ENCODE measurements around the gene CNST.
A peak's percentile ranks its signal among the peaks of the same experiment; 100 is the strongest.

CNST gene, protein sequence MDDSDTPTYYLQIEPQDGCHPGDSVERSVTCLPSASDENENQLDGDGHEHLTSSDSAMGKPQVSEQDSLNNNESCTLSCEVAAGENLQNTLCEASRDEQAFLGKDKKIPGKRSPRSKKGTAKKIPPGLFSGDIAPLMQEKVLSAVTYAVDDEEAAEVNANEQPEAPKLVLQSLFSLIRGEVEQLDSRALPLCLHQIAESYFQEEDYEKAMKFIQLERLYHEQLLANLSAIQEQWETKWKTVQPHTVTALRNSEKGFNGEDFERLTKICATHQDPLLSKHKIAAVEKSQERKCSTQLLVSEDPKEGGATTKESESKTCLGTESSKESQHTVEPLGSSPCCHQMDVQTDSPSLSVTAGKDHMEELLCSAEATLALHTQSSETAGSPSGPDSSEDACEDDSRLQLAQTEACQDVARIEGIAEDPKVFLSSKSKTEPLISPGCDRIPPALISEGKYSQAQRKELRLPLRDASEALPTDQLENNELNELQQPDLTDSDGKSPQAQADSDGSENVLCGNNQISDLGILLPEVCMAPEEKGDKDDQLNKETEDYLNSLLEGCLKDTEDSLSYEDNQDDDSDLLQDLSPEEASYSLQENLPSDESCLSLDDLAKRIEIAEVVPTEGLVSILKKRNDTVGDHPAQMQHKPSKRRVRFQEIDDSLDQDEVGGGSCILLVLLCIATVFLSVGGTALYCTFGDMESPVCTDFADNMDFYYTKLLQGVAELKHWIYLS

DNA sequence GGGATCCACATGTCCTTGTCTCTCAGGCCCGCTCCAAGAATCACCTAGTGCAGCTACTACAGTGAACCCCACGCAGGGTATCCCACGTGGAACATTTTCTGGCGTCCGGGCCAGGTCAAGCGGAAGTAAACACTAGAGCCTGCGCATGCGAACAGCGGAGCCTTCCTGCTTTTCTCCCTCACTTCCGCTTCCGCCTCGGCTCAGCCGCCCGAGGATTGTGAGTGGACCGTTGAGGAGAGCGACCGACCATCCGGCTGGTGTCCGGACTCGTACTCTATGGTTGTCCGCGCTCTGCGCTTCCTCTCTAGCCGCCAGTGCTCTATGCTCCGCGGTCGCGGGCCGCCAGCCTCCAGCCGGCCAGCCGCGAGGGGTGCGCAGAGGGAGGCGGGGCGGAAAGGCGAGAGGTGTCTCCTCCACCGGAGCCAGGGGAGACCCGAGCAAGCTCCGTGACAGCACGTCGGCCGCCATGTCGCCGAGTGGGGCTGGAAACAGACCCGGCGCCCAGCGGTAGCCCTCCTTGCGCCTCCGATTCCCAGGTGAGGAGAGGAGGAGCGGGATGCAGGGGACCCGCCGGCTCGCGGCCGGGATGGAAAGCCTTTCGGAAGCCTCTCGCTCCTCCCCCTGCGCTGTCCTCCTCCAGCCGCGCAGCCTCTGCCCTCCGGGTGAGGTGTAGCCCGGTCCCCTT, at the start of gene CNST, which contains the start of gene TFB2M:
Gene CNST (plus strand): TSS at position 329 of the 685 bp plus-strand sequence. CDS start 25,107 bp downstream, outside the sequence.
Gene TFB2M (minus strand): TSS at position 134 of the 685 bp plus-strand sequence. CDS start 123 bp downstream, at position 11.
- DNase-seq (ENCODE audit: low read depth), result peak; percentile 89

DNA sequence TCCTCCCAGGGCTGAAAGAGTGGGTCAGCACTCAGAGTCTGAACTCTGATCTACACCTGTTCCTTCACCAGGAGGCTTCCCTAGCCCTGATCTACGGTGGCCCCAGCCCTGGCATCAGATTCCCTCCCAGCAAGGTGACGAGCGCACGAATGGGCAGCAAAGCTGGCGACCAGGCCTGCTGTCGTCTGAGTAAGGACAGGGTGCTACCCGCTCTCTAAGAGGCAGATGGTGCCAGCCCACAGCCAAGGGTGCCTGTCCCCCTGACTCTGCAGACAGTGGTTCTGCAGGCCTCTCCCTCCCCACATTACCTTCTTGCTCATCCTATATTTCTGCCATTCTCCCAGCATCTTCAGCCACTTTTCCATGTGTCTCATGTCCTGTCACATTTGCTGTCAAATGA, 48.9 kb upstream of the CNST start:
- DNase-seq (ENCODE audit: low read depth), result no peak

- no peak for DNase-seq (ENCODE audit: low read depth)
These were observed 47.6 kb upstream of the CNST start for GRCh38 chr1:246518456-246519205.

DNA sequence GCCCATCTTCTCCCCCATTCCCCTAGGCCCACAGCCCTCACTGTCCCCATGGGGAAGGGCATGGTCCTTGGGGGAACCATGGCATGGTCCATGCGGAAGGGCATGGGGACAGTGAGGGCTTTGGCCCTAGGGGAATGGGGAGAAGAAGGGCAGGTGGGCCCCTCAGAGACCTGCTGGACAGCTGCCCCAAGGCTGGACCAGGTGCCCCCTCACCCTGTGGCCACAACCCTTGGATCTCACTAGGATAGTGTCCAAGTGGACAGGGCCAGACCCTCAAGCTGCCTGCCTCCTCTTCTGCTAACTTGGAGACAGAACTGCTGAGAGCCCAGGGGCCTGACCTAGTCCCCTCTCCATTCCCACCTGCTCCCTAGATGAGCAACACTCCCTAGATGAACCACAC, 46.7 kb upstream of the CNST start:
- no peak for DNase-seq (ENCODE audit: low read depth)

DNA sequence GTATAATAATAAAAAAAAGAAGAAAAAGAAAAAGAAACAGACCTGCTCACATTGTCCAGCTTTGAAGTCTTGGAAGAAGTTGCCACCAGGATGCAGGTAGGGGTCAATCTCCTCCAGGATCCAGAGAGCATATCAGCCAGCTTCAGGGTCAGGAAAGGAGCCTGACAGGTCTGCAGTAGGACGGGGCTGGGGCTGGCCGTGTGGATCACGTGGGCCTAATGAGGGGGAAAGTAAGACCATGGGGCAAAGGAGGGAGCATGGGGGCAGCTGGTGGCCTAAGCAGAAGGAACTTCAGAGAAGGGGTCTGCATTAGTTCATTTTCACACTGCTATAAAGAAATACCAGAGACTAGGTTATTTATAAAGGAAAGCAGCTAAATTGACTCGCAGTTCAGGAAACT, 39.9 kb upstream of the CNST start:
- DNase-seq (ENCODE audit: low read depth), result no peak

DNA sequence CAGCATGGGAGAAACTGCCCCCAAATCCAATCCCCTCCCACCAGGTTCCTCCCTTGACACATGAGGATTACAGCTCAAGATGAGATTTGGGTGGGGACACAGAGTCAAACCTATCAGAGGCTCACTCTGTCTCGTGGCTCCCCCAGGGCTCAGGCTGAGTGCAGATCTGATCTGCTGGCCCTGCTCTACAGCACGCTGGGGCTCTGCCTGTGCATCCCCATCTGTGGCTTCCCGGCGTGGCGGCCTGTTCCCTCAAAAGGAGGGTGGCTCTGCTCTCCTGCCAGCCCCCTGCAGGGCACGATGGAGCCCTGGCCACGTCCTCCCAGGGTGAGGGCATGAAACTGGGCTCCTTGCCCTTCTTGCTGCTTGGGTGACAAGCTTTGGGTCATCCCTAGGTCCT, 39.3 kb upstream of the CNST start:
- DNase-seq (ENCODE audit: low read depth), result no peak

GRCh38 chr1:246527402-246528088, 38.7 kb upstream of the CNST start:
- DNase-seq (ENCODE audit: low read depth), result no peak

GRCh38 chr1:246528933-246529731, 37.1 kb upstream of the CNST start:
- DNase-seq (ENCODE audit: low read depth), result no peak

DNA sequence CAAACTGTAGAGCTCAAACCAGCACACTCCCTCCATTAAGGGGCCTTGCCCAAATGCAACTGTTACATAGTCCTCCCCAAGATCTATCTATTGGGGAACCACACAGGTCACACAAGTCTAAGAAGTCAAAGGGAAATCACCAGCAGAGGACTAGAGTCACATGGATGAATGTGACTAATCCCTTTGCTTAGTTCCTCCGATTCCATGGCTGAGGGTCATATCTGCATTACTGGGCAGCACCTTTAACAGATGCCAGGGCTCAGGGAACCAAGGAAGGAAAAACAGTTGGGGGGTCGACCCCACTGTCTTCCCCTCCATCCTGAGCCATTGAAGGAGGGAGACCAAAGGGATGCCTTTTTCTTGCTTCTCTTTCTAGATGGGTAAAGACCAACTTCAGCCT, 35.8 kb upstream of the CNST start:
- no peak for DNase-seq (ENCODE audit: low read depth)

- no peak for DNase-seq (ENCODE audit: low read depth)
These were observed 33.7 kb upstream of the CNST start for GRCh38 chr1:246532519-246532918.

- DNase-seq (ENCODE audit: low read depth), result no peak
These were observed 32.8 kb upstream of the CNST start for GRCh38 chr1:246533371-246533905.

DNA sequence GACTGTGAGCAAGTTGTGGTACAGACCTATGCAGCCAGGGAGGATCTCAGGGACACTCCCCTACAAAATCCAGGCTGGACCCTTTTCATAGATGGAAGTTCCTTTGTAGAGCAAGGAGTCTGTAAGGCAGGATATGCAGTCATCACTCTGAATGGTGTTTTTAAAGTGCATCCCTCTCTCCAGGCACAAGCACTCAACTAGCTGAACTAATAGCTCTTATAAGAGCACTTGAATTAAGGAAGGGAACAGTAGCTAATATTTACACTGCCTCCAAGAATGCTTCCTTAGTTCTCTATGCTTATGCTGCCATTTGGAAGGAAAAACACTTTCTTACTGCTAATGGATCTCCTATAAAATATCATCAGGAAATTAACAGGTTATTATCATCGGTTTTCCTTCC, 32.1 kb upstream of the CNST start:
- DNase-seq (ENCODE audit: low read depth), result no peak

DNA sequence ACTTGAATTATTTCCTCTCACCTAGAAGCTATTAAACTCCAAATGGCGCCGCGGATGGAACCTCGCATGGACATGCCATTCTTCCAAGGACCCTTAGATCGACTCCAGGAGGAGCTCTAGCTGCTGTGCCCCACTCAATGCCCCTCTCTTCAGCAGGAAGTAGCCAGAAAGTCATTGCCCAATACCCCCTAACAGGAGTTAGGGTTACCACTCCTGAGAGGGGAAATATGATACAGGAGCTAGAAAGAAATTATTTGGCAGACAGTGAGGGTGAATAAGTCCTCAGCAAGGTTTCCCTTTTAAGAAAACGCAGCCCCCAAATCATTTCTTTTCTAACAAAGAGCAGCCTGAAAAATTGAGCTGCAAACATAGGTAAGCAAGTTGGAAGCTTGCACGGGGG, 28.8 kb upstream of the CNST start:
- no peak for DNase-seq (ENCODE audit: low read depth)

DNA sequence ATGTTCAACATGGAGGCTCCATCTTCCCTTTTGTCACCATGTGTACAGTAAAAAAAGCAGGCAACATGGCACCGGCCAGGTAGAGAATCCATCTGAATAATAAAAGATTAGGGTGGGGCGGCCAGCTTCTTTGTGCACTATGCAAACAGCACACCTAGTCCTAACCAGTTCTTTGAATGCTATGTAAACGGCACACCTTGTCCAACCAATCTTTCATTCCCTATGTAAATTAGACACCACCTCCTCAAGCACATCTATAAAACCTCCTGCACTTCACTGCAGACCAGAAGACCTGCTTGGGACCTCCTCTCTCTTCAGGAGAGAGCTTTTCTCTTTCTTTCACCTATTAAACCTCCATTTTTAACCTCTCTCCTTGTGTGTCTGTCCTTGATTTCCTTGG, 28.4 kb upstream of the CNST start:
- no peak for DNase-seq (ENCODE audit: low read depth)

- DNase-seq (ENCODE audit: low read depth), result no peak
These were observed 25.3 kb upstream of the CNST start for GRCh38 chr1:246540738-246541491.

DNA sequence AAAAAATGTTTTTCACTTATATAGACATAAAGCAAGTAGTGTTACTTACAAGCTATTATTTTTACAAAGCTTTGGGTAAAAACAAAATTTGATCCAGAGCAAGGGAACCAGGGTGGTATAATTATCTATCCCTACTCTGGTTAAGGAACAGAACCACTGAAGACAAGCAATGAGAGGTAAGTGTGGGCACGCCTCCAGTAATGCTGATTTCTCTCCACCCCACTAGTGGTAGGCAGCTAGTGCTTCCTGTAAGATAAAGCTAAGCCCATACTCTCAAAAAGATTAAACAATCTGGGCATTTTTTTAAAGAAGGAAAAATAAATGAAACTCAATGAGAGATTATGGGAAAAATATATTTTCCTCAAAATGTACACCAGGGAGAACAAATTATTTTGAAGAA, 22.3 kb upstream of the CNST start:
- DNase-seq (ENCODE audit: low read depth), result no peak

- no peak for DNase-seq (ENCODE audit: low read depth)
These were observed 16.6 kb upstream of the CNST start for GRCh38 chr1:246549665-246550064.

DNA sequence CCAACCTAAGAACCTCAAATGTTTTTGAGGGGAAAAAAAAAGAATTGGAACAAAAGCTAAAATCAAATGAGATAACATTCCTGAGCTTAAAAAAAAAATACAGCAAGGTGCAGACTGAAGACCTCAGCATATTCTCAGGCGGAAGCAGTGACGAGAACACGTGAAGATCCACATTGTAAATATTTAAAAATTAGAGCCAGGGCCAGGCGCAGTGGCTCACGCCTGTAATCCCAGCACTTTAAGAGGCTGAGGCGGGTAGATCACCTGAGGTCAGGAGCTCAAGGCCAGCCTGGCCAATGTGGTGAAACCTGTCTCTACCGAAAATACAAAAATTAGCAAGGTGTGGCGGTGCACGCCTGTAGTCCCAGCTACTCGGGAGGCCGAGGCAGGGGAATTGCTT, 15.9 kb upstream of the CNST start:
- DNase-seq (ENCODE audit: low read depth), result no peak

DNA sequence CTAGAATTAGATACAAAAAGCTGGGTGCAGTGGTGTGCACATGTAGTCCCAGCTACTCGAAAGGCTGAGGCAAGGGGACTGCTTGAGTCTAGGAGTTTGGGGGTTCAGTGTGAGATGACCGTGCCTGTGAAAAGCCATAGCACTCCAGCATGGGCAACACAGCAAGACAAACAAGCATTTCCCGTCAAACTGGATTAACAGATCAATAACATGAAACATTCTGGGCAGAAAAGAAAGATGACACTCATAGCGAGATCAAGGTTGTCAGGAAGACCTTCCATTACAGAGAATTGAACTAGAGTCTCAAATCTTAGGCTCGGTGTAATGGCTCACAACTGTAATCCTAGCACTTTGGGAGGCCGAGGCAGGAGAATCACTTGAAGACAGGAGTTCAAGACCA, 14.1 kb upstream of the CNST start:
- DNase-seq (ENCODE audit: low read depth), result no peak

DNA sequence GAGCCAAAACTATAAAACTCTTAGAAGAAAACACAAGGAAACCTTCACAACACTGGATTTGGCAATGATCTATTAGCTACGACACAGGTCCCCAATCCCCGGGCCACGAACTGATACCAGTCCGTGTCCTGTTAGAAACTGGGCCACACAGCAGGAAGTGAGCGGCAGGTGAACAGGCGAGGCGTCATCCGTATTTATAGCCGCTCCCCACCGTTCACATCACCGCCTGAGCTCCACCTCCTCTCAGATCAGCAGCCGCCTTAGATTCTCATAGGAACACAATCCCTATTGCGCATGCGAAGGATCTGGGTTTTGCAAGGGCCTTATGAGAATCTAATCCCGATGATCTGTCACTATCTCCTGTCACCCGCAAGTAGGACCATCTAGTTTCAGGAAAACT, 12.1 kb upstream of the CNST start:
- DNase-seq (ENCODE audit: low read depth), result no peak

Data from T-helper 22 cell (primary cell).